ENCODE measurements around the gene SYN1. TPM values are rescaled to one million over a fixed set of nuclear protein-coding genes. Genes with fewer than 3 reads are reported as not detected.
A peak's percentile ranks its signal among the peaks of the same experiment; 100 is the strongest.
"Not testable (repeated sequence)": the region's sequence is repeated elsewhere in the genome, so short reads cannot be mapped to it uniquely, and the experiment has no call there.

The SYN1 gene
- total RNA-seq (10 to 100 TPM; 10.1 to 37.2 TPM), polyA plus RNA-seq (ENCODE audit: insufficient read length in 2 of 2) (100 to 1,000 TPM; 182 to 222 TPM)
- long read RNA-seq, donor 1, transcript SYN1-202 (13 exons, 3,172 nt) = major isoform, 11 of 69 reads
- long read RNA-seq, donor 1, transcript SYN1-201 (13 exons, 3,299 nt) = minor isoform, 9 of 69 reads
- long read RNA-seq, donor 1, partial matches to known transcripts = 39 of 69 reads
- long read RNA-seq, donor 1, other reads (novel, unspliced or antisense) = 10 of 69 reads
- long read RNA-seq, donor 2, partial matches to known transcripts = 38 of 41 reads
- long read RNA-seq, donor 2, other reads (novel, unspliced or antisense) = 0 of 41 reads
- long read RNA-seq, donor 3, partial matches to known transcripts = 140 of 144 reads
- long read RNA-seq, donor 3, other reads (novel, unspliced or antisense) = 0 of 144 reads
- long read RNA-seq, donor 4, partial matches to known transcripts = 52 of 57 reads
- long read RNA-seq, donor 4, other reads (novel, unspliced or antisense) = 5 of 57 reads

DNA sequence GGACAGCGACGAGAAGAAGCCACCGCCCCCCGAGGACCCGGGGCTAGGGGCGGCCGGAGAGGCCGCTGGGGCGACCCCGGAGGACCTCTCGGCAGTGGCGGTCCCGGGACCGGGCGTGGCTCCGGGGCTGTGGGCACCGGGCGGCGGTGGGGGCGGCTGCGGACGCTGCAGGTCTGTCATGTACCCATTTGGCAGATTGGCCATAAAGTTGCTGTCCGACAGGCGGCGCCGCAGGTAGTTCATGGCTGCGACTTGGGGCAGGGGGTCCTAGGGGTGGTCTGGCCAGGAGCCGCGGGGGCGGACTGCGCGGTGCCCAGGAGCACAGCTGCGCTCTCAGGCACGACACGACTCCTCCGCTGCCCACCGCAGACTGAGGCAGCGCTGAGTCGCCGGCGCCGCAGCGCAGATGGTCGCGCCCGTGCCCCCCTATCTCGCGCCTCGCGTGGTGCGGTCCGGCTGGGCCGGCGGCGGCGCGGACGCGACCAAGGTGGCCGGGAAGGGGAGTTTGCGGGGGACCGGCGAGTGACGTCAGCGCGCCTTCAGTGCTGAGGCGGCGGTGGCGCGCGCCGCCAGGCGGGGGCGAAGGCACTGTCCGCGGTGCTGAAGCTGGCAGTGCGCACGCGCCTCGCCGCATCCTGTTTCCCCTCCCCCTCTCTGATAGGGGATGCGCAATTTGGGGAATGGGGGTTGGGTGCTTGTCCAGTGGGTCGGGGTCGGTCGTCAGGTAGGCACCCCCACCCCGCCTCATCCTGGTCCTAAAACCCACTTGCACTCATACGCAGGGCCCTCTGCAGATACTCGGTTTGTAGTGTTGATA, at the start of gene SYN1:
TSS of gene SYN1 (minus strand) at position 372 of the 817 bp plus-strand sequence. CDS start at position 243, 129 bp downstream.
- peak within 1 kb of the TSS; percentile 42 for H3K4me3 ChIP-seq (ENCODE audit: low read depth, low read length)
- H3K27ac ChIP-seq (ENCODE audit: low read depth, low read length) = no peak within 1 kb of the TSS
- WGBS (ENCODE audit: insufficient coverage) = 28% methylated on average over 81 of the region's 88 CpGs

GRCh38 chrX:47665797-47666196, 46.1 kb upstream of the SYN1 start:
- DNase-seq (ENCODE audit: low read depth in 4 of 6, low spot score in 6 of 6); H3K9me3 ChIP-seq (ENCODE audit: control insufficient read depth, insufficient read depth, low read length); H3K4me1 ChIP-seq (ENCODE audit: control insufficient read depth, insufficient read depth, low read length); H3K27ac ChIP-seq (ENCODE audit: low read depth, low read length); H3K4me3 ChIP-seq (ENCODE audit: low read depth, low read length); H3K36me3 ChIP-seq (ENCODE audit: control insufficient read depth, insufficient read depth, low read length); H3K27me3 ChIP-seq (ENCODE audit: control insufficient read depth, insufficient read depth, low read length): not testable (repeated sequence)
- 87% methylated on average over 2 of the region's 4 CpGs for WGBS (ENCODE audit: insufficient coverage)

More for the DNA sequence above, at the start of gene SYN1:
- Histone ChIP-seq H3K4me1 (ENCODE audit: control insufficient read depth, insufficient read depth, low read length) (peaks cover 13% of the 10 kb centered on the region), H3K9me3 (ENCODE audit: control insufficient read depth, insufficient read depth, low read length) (no peaks in the 10 kb centered on the region), H3K36me3 (ENCODE audit: control insufficient read depth, insufficient read depth, low read length) (no peaks in the 10 kb centered on the region), H3K27me3 (ENCODE audit: control insufficient read depth, insufficient read depth, low read length) (no peaks in the 10 kb centered on the region)
- DNase-seq (ENCODE audit: low read depth in 4 of 6, low spot score in 6 of 6) = peak; percentile 44 to 95 (median 67)

GRCh38 chrX:47664737-47665136, 45.1 kb upstream of the SYN1 start:
- WGBS (ENCODE audit: insufficient coverage) = no CpG with 5 or more reads among the region's 5 CpGs
- H3K36me3 ChIP-seq (ENCODE audit: control insufficient read depth, insufficient read depth, low read length) = no peaks in the 10 kb centered on the region
- no peaks in the 10 kb centered on the region for H3K9me3 ChIP-seq (ENCODE audit: control insufficient read depth, insufficient read depth, low read length)
- H3K27me3 ChIP-seq (ENCODE audit: control insufficient read depth, insufficient read depth, low read length) = no peaks in the 10 kb centered on the region
- no peaks in the 10 kb centered on the region for H3K4me1 ChIP-seq (ENCODE audit: control insufficient read depth, insufficient read depth, low read length)
- no peak for DNase-seq (ENCODE audit: low read depth in 4 of 6, low spot score in 6 of 6)
- no peak overlapping the region for H3K4me3 ChIP-seq (ENCODE audit: low read depth, low read length)
- no peak overlapping the region for H3K27ac ChIP-seq (ENCODE audit: low read depth, low read length)

- no peak overlapping the region for H3K27ac ChIP-seq (ENCODE audit: low read depth, low read length)
- no peaks in the 10 kb centered on the region for H3K9me3 ChIP-seq (ENCODE audit: control insufficient read depth, insufficient read depth, low read length)
- H3K27me3 ChIP-seq (ENCODE audit: control insufficient read depth, insufficient read depth, low read length) = no peaks in the 10 kb centered on the region
- no peaks in the 10 kb centered on the region for H3K4me1 ChIP-seq (ENCODE audit: control insufficient read depth, insufficient read depth, low read length)
- WGBS (ENCODE audit: insufficient coverage) = no CpG with 5 or more reads among the region's 1 CpG
- no peak overlapping the region for H3K4me3 ChIP-seq (ENCODE audit: low read depth, low read length)
- no peak for DNase-seq (ENCODE audit: low read depth in 4 of 6, low spot score in 6 of 6)
- no peaks in the 10 kb centered on the region for H3K36me3 ChIP-seq (ENCODE audit: control insufficient read depth, insufficient read depth, low read length)
Observed at GRCh38 chrX:47662144-47662657, 42.5 kb upstream of the SYN1 start.

DNA sequence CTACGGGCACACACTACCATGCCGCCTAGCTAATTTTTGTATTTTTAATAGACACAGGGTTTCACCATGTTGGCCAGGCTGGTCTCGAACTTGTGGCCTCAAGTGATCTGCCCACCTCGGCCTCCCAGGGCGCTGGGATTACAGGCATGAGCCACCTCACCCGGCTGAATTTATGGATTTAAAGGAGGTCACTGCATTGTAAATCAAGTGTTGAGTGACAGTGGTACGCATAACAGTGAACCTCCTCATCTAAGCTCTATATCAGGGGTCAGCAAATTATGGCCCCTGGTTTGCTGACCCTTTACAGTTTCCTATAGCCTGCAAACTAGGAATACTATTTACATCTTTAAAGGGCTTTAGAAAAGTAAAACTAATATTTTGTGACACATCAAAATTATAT, 41.9 kb upstream of the SYN1 start:
- H3K27me3 ChIP-seq (ENCODE audit: control insufficient read depth, insufficient read depth, low read length) = no peaks in the 10 kb centered on the region
- 82% methylated on average over 5 of the region's 7 CpGs for WGBS (ENCODE audit: insufficient coverage)
- no peak overlapping the region for H3K4me3 ChIP-seq (ENCODE audit: low read depth, low read length)
- no peaks in the 10 kb centered on the region for H3K36me3 ChIP-seq (ENCODE audit: control insufficient read depth, insufficient read depth, low read length)
- H3K4me1 ChIP-seq (ENCODE audit: control insufficient read depth, insufficient read depth, low read length) = no peaks in the 10 kb centered on the region
- DNase-seq (ENCODE audit: low read depth in 4 of 6, low spot score in 6 of 6) = no peak
- no peaks in the 10 kb centered on the region for H3K9me3 ChIP-seq (ENCODE audit: control insufficient read depth, insufficient read depth, low read length)
- H3K27ac ChIP-seq (ENCODE audit: low read depth, low read length) = no peak overlapping the region

- Histone ChIP-seq H3K36me3 (ENCODE audit: control insufficient read depth, insufficient read depth, low read length) (no peaks in the 10 kb centered on the region), H3K4me3 (ENCODE audit: low read depth, low read length) (peak overlapping the region; percentile 71)
Observed at GRCh38 chrX:47659421-47659726, 39.7 kb upstream of the SYN1 start.

DNA sequence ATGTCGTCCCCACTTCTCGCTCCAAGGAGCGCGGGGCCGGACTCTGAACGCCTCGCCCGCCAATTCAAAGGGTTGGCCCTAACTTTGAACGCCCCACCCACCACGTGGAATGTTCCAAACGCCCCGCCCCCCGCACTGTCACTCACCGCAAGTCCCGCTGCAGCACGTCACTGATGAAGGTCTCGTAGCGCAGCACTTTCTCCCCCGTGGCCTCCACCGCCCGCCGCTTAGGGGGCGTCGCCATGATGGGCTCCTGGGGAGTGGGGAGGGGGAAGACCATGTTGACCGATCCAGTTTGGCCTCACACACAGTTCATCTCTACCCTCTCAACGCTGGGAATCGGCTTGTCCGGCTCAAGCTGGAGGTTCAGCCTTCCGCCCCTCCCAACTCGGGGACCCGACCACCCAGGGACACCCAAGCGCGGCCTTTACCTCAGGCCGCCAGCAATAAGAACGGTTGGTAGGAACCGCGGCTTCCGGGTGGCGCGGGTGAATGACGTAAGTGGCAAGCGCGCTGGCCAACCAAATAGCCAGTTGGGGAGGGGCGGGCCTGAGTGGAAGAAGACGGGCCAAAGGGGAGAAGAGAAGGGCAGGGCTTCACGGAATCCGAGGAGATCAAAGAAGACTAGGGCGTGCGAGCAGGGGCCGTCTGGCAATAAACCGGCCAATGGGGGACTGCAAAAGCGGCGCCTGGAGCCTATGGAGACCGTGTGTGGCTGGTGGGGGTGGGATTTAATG, 39.2 kb upstream of the SYN1 start, which contains the start of gene UXT:
TSS of gene UXT (minus strand) at position 497 of the 737 bp plus-strand sequence. CDS start at position 244, 253 bp downstream.
- Histone ChIP-seq H3K27ac (ENCODE audit: low read depth, low read length) (peak within 1 kb of the TSS; percentile 96), H3K27me3 (ENCODE audit: control insufficient read depth, insufficient read depth, low read length) (no peaks in the 10 kb centered on the region), H3K4me3 (ENCODE audit: low read depth, low read length) (peak within 1 kb of the TSS; percentile 71), H3K4me1 (ENCODE audit: control insufficient read depth, insufficient read depth, low read length) (no peaks in the 10 kb centered on the region), H3K36me3 (ENCODE audit: control insufficient read depth, insufficient read depth, low read length) (no peaks in the 10 kb centered on the region), H3K9me3 (ENCODE audit: control insufficient read depth, insufficient read depth, low read length) (no peaks in the 10 kb centered on the region)
- peak; percentile 72 to 97 (median 79) for DNase-seq (ENCODE audit: low read depth in 4 of 6, low spot score in 6 of 6)
- WGBS (ENCODE audit: insufficient coverage) = 22% methylated on average over 50 of the region's 54 CpGs

More at GRCh38 chrX:47659421-47659726, 39.7 kb upstream of the SYN1 start:
- 32% methylated on average over 7 of the region's 8 CpGs for WGBS (ENCODE audit: insufficient coverage)
- no peaks in the 10 kb centered on the region for H3K27me3 ChIP-seq (ENCODE audit: control insufficient read depth, insufficient read depth, low read length)
- no peaks in the 10 kb centered on the region for H3K4me1 ChIP-seq (ENCODE audit: control insufficient read depth, insufficient read depth, low read length)
- DNase-seq (ENCODE audit: low read depth in 4 of 6, low spot score in 6 of 6) = no peak
- peak overlapping the region; percentile 96 for H3K27ac ChIP-seq (ENCODE audit: low read depth, low read length)
- H3K9me3 ChIP-seq (ENCODE audit: control insufficient read depth, insufficient read depth, low read length) = no peaks in the 10 kb centered on the region

DNA sequence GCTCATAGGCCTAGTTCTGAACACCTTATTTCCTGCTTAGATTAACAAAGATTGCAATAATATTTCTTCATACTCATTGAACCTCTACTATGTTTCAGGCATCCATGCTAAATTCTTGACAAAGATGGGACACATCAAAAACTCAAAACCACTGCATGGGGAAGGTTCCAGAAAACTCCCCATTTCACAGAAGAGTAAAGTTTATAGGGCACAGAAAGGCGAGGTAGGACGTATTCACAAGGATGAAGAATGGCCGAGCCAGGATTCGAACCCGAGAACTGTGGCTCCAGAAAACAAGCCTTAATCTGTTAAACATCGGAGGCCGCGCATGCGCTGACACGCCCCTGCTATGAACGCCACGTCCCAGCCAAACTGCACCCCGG, 38.6 kb upstream of the SYN1 start:
- Histone ChIP-seq H3K9me3 (ENCODE audit: control insufficient read depth, insufficient read depth, low read length) (no peaks in the 10 kb centered on the region), H3K4me1 (ENCODE audit: control insufficient read depth, insufficient read depth, low read length) (no peaks in the 10 kb centered on the region), H3K36me3 (ENCODE audit: control insufficient read depth, insufficient read depth, low read length) (no peaks in the 10 kb centered on the region), H3K27me3 (ENCODE audit: control insufficient read depth, insufficient read depth, low read length) (no peaks in the 10 kb centered on the region), H3K4me3 (ENCODE audit: low read depth, low read length) (peak overlapping the region; percentile 71), H3K27ac (ENCODE audit: low read depth, low read length) (peak overlapping the region; percentile 96)
- DNase-seq (ENCODE audit: low read depth in 4 of 6, low spot score in 6 of 6) = no peak
- 32% methylated on average over 13 of the region's 13 CpGs for WGBS (ENCODE audit: insufficient coverage)

All from spinal cord (tissue), 10 donors.